Activated CD4-positive, alpha-beta T cell treated with anti-CD3 and anti-CD28 coated beads, Interleukin-2, amount 50 U/mL, for 4 hours (primary cell): ENCODE results near the gene ULK4.
"Not testable (repeated sequence)": the region's sequence is repeated elsewhere in the genome, so short reads cannot be mapped to it uniquely, and the experiment has no call there.

Experiments used
- DNase-seq, 2 experiments: peaks; one replicate each; pipeline ENCODE4 v3.0.0-alpha.2; 2020

ULK4 gene

DNA sequence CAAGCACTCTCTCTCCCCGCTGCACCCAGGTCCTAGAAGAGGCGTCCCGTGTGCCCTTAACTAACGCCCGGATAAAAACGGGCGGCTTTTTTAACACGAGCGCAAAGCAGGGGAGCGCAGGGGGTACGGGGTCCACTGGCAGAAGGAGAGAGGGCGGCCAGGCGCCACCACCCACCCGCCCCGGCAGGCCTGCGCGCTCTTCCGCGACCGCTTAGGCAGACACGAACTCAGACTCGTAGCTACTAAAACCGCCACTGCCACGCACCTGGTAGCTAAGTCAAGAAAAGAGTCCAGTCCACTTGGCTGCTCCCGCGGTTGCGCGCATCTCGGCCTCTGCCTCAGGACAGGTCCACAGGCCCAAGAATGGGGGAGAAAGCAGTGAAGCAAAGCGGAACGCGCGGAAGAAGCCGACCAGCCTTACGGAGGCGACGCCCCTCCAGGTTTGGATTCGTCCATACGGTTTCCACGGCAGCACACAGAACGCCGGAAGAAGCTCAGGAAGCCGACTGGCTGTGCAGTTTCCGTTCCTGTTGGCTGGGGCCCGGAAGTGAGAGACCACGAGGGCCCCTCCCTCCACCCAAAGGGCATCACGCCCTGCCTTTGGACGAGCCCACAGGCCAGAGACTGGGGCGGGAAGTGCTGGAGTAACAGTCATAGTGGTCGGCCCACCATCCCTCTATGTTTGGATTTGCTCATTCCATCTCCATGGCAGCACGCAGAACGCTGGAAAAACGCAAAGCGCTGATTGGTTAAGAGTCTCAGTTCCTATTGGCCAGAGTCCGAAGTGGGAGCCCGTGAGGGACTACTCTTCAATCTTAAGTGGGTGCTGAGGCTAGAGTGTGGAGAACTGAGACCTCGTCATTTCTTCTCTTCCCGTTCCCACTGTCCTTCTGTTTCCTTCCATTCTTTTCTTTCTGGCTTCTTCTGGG is at the start of gene ULK4:
ULK4 (minus strand) TSS at position 353 of the 929 bp plus-strand sequence. CDS start 7,344 bp downstream, outside the sequence.
- peak; percentile 90 to 92 for DNase-seq

DNA sequence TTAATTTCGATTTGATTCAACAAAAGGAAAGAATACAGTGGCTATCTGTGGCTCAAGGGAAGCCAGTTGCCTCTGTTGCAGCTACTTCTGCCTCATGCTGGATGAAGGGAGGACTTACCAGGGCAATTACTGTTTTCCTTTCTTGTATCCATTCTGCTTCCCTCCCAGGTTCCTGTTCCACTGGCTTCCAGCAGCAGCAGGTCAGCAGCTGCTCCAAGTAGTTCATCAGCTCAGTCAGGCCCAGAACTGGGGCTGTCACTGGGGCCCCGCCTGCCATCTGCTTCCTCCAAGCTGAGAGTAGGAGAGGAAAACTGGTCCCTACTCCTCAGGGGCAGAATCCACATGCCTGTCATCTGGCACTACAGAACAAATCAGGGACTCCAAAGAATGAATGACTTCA is 48.6 kb upstream of the ULK4 start:
- no peak for DNase-seq

DNA sequence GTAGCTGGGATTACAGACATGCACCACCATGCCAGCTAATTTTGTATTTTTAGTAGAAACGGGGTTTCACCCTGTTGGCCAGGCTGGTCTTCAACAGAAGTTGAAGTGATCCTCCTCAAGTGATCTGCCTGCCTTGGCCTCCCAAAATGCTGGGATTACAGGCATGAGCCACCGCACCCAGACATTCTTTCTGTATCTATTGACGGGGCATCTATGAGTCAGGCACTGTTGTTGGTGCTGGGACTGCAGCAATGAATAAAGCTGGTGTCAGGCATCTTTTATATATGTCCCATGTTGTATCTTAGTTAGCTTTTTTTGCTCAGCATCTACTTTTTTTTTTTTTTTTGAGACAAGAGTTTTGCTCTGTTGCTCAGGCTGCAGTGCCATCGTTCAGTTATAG is 47.6 kb upstream of the ULK4 start:
- no peak for DNase-seq

DNA sequence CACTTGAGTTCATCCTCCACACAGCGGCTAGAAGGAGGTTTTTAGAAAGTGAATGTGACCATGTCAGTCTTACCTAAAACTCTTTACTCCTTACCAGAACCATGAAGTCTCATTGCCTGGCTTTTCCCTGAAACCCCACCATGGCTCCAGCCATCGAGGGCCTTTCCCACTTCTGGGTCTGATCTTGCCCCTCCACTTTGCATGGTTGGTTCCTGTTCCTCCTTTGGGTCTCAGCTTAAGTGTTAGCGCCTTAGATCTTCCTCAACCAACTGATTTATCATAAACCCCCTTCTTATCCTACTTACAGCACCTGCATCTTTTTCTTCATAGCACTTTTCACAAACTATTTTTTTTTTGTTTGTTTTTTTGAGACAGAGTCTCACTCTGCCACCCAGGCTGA is 45.9 kb upstream of the ULK4 start:
- DNase-seq: no peak

DNA sequence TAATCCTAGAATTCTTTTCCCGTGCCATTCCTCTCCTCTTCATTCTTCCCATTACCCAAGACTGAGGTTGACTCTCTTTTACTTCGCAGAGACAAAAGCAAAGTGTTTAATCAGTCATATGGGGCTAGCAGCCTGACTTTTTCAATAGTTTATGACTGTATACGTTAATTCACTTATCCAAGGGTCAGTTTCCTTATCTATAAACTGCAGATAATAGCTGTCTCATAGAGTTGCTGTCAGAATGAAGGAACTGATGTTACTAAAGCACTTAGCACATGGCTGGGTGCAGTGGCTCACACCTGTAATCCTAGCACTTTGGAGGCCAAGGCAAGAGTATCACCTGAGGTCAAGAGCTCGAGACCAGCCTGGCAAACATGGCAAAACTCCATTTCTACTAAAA is 43.5 kb upstream of the ULK4 start:
- no peak for DNase-seq

DNA sequence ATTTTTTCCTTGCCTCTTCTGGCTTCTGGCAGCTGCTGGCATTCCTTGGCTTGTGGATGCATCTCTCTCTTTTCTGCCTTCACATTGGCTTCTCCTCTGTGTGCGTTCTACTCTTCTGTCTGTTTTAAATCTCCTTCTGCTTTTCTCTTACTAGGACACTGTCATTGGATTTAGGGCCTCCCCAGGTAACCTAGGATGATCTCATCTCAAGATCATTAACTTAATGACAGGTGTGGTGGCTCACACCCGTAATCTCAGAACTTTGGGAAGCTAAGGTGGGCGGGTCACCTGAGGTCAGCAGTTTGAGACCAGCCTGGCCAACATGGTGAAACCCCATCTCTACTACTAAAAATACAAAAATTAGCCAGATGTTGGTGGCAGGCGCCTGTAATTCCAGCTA is 40.9 kb upstream of the ULK4 start:
- DNase-seq: no peak

DNA sequence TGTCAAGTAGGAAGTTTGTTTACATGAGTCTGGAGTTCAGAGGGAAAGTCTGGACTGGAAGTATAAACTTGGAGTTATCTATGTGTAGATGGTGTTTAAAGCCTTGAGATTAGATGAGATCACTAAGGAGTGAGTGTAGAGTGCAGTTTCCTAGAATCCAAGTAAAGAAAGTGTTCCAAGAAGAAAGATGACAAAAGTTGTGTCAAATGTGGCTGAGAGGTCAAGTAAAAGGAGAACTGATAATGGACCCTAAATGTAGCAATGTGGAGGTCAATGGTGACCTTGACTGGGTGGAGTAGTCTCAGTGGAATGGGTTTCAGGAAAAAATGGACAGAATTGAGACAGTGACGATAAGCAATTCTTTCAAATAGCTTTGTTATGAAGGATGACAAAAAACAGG is 39.9 kb upstream of the ULK4 start:
- DNase-seq: no peak

DNA sequence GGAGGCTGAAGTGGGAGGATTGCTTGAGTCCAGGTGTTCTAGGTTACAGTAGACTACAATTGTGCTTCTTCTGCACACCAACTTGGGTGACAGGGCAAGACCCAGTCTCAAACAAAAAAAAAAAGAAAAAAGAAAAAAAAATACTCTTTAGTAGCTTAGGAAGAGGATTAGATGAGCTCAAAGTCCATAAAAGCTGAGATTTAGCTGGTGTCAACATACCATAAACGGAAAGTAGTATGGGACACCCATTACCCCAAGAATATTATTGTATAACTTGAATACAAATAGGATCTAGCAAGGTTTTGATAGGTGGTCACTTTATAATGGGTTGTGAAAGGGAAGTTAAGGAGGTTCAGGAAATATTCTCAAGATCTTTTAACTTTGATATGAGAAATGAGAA is 38.0 kb upstream of the ULK4 start:
- DNase-seq: no peak

DNA sequence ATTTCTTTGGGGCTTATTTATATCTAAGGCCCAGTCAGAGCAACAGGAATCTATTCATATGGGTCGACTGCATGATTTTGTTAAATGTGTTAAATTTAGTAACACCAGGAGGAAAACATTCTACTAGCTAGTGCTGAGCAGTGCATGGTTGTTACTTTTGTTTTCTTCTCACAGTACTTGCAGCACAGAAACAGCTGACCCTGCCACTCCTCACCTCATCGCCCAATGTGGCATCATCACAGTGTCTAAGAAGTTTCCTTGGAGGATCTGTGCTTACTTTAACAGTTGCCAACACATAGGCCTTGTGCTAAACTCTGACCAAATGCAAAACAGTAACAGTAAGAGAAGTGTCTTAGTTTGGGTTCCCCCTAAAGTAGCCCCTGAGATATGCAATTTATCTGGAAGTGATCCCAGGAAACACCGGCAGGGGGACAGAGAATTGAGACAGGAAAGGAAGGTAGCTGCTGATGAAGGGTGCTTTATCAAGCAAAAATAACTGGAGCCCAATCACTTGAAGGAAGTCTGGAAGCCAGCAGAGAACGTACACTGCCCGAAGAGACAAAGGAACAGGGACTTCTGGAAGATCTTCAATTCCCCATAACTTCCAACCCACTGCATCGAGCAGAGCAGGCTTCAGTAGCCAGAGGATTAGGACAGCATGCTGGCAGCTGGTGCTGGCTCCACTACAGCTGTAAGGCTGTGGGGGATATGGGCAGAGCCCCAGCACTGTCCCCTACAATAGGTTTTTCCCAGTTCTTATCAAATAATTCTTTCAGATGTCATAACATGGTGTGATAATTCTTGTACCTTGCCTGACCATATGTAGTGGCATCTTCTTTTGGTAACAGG is 36.0 kb upstream of the ULK4 start:
- DNase-seq: no peak

DNA sequence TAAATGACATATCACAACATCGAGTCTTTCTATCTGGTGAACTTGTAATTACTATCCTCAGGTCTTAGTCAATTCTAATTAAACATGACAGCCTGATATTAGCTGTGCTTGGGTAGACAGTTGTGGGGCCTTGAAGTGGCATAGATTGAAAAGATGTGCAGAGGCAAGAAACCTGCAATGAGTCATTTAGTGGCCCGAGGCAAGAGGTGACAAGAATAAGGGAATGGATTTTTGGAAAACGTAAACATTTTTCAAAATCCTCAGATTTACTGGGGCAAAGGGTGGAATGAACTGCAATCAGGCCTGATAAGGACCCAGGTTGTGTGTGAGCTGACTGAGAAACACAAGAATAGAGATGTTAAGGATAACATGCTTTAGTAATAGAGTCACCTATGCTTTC is 29.5 kb upstream of the ULK4 start:
- no peak for DNase-seq

DNA sequence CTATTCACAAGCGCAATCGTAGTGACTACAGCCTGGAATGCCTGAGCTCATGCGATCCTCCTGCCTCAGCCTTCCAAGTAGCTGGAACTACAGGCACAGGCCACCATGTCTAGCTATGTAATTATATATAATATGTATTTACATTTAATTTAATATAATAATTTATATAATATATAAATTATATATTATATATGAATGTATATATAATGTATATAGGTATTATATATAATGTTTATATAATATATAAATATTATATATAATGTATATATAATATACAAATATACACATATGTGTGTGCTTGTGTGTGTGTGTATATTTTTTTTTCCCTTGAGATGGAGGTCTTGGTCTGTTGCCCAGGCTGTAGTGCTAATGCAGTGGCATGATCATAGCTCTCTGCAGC is 27.6 kb upstream of the ULK4 start:
- no peak for DNase-seq

DNA sequence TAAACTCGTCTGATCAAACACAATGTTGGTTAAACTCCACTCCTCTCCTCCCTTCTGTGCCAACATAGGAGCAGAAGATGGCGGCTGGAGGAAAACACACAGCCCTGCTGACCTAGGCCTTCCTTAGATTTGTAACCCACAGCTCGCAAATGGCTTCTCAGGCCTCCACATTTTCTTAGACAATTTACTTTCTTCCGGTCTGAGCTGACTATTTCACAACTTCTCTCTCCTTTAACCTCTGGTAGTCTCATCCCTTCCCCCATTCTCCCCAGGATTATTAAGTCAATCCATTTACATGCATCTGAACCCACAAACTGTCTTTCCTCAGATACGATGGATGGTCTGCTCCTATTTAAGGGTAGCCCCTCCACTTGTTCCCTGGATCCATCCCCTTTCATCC is 25.7 kb upstream of the ULK4 start:
- no peak for DNase-seq

DNA sequence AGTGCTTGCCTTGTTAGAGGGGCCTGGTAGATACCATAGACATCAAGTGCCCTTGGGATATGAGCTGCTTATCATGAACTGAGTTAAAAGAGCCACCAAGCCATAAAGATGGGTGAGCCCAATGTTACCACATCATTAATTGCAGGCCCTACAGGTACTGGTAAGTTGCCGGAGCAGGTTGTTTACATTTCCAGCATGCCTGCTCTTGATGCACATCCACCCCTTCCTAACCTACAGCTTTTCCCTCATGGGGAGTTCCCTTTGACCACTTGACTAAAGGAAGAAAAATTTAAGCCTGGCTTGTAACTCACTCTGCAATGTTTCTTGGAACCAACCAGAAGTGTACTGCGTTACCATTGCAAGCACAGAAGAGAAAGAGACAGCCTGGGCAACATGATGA is 24.7 kb upstream of the ULK4 start:
- no peak for DNase-seq

DNA sequence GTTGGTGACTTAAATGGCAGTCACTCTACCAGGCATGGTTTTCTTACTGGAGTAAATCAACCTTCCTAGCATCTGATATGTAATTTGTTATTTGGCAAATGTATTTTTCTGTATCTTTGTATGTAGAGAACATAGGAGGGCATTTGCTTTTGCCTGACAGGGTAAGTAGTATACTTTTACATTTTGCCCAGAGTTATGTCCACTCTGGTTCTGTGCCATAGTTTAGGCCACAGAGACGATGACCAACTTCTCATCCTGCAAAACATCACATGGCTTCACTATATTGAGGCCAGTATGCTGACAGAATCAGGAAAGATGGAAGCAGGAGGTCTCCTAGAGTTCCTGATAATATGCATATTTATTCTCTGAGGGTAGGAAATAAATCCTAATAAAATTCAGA is 23.1 kb upstream of the ULK4 start:
- no peak for DNase-seq

DNA sequence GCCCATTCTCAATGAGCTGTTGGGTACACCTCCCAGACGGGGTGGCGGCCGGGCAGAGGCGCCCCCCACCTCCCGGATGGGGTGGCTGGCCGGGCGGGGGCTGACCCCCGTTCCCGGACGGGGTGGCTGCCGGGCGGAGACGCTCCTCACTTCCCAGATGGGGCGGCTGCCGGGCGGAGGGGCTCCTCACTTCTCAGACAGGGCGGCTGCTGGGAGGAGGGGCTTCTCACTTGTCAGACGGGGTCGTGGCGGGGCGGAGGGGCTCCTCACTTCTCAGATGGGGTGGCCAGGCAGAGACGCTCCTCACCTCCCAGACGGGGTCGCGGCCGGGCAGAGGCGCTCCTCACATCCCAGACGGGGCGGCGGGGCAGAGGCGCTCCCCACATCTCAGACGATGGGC is 21.2 kb upstream of the ULK4 start:
- not testable (repeated sequence) for DNase-seq

DNA sequence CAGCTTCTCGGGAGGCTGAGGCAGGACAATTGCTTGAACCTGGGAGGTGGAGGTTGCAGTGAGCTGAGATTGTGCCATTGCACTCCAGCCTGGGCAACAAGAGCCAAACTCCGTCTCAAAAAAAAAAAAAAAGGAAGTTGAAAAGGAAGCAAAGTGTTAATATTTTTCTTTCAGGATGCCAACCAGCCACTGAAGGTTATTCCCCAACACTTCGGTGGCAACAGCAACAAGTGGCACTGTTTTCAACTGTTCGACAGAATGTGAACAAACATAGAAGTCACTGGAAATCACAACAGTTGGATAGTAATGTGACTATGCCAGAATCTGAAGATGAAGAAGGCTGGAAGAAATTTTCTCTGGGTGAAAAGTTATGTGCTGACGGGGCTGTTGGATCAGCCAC is 15.5 kb upstream of the ULK4 start:
- not testable (repeated sequence) for DNase-seq

DNA sequence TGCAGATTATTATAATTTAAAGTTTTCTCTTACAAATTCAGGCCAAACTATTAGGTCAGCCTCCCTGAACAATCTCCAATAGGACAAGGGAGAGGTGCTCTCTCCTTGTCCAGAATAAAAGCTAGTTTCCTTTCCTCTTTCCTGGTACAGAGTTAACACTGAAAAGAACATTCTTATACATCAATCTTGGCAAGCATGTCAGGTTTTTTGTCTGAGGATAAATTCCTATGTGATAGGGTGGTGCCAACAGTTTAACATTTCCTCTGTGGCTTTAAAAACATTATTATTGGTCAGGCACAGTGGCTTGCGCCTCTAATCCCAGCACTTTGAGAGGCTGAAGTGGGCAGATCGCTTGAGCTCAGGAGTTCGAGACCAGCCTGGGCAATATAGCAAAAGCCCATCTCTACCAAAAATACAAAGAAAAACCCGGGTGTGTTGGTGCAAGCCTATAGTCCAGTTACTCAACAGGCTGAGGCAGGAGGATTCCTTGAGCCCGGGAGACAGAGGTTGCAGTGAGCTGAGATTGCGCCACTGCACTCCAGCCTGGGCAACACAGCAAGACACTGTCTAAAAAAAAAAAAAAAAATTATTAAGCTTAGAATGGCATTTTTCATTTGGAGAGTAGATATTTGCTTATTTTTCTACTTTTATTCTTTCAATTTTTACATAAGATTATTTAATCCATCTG is 13.7 kb upstream of the ULK4 start:
- DNase-seq: no peak

DNA sequence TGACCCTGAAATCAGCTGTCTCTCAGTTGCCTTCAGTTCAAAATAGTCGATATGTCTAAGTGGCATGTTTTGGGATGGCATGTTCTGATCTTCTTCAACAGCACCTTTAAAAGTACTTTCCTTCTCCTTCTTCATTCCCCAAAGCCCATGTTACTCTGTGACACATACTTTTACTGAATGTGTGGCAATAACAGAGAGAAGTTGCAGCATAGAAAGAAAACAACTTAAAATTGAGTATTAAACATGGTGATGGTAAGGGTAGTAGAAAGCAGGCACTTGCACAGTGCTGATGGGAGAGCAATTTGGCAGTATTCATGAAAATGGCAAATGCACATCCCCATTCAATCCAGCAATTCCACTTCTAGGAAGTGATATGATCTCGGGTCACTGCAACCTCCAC is 12.3 kb upstream of the ULK4 start:
- DNase-seq: no peak

DNA sequence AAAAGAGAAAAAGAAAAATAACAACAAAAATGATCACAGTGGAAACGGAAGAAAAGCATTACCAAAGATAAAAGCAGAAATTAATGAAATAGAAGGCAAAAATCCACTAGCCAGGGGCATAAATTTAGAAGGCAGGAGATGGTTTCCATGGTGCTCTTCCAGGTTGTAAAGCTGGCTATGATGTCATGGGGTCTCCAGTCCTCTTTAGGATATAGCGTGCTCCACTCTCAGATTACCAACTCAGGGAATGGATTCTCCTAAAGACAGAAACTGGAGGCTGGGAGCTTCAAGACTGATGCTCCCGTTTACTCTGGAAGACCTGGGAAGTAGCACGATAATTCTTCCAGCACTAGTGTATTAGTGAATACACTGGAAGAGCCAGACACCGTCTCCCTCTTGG is 10.9 kb upstream of the ULK4 start:
- DNase-seq: no peak

DNA sequence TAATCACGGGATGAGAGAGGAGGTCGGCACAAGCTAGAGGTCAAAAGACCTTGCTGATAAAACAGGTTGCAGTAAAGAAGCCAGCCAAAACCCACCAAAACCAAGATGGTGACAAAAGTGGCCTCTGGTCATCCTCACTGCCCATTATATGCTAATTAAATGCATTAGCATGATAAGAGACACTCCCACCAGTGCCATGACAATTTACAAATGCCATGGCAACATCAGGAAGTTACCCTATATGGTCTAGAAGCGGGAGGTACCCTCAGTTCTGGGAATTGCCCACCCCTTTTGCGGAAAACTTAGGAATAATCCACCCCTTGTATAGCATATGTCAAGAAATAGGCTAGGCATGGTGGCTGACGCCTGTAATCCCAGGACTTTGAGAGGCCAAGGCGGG is 4.3 kb upstream of the ULK4 start:
- DNase-seq: no peak

DNA sequence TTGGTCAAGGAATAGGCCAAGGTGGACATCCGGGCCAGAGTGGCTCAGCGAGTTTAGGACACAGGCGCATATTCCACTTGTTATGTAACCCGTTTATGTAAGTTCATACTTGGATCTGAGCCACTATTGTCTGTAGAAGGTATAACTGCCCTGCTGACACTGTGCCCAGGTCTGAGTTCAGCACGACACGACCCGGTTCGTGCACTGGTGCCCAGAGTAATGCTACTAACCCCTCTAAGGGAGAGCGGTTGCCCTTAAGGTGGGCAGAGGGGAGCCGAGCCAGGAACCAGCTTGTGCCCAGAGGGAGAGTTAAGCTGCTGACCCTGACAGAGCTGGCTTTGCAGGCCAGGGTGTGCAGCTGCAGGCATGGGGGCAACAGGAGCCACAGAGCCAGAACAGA is 1.9 kb upstream of the ULK4 start:
- no peak for DNase-seq

DNA sequence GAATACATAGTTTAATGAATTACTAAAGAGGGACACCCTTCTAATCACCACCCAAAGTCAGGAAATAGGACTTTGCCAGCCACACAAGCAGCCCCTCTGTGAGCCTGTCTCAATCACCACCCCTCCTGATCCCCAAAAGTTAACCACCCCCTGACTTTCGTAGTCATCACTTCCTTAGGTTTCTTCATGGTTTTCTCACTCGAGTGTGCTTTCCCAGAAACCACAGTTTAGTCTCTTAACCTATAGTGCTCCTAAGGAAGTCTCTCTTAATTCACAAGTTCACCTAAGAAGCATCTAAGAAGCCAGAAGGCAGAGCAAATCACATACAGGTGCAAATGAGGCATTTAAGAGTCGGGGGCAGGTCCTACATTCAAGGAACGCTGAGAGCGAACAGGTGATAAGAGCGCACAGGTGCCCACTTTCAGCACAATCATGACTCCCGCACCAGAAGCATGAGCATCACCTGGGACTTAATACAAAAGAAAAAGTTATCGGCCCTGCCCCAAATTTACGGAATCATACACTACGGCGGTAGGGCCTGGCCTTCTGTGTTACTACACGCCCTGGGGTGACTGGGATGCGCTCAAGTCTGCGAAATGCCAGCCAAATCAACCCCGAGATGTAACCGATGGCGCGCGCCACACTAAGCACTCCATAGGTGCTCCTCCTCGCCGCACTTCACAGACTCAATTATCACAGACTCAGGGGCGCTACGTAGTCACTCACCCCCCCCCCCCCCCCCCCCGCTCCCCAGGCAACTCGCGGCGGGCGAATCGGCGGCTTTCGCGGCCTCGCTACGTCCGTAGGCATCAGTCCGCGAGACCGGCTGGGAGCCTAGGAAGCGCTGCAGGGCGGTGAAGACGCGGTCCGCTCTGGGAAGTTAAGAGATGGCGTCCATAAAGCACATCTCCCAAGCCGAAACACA is 815 bp downstream of the ULK4 start:
- DNase-seq: peak; percentile 47 to 50
